Posterior vena cava (tissue), 2 donors: Measurements from ENCODE around the gene PDCD11. TPM values are rescaled to one million over a fixed set of nuclear protein-coding genes. Genes with fewer than 3 reads are reported as not detected.
A peak's percentile ranks its signal among the peaks of the same experiment; 100 is the strongest.
"Not testable (repeated sequence)": the region's sequence is repeated elsewhere in the genome, so short reads cannot be mapped to it uniquely, and the experiment has no call there.

ENCODE experiments used
- DNase-seq: peaks from one replicate; pipeline ENCODE4 v3.0.0-alpha.2; 2020; ENCODE audit warnings: low spot score
- intact Hi-C, 2 donors: fragments of 100-400 bp; cut with DNase I; formaldehyde crosslinking; loops; one replicate each; pipeline versions ENCODE4 v1.14.1 to v1.14.2; 2022 to 2023
- total RNA-seq, 2 donors: library from RNA; stranded (reverse); fragmentation: NEBNext Ultra II Directional; extraction: Animal tissue kit (Norgen Biotek cat#: 25700); gene quantifications; one replicate each; pipeline ENCODE4 v1.2.1, GENCODE V29; 2021
- donor health status: DM: yes; HTN: yes; CAD: no.
- donor health status: DM: yes; HTN: yes; CAD: no.

Gene PDCD11
- total RNA-seq, 2 donors from 2014 or later = 18.2 to 22.1 TPM

- intact Hi-C loops = no loop called here
- no peak for DNase-seq
Observed at GRCh38 chr10:103465411-103466179, 69.2 kb downstream of the PDCD11 start.

- intact Hi-C loops = no loop called here
Observed at GRCh38 chr10:103466734-103467133, 70.3 kb downstream of the PDCD11 start.

GRCh38 chr10:103467406-103467805 is 71.0 kb downstream of the PDCD11 start:
- no peak for DNase-seq
- intact Hi-C loops = no loop called here

More at GRCh38 chr10:103466734-103467133, 70.3 kb downstream of the PDCD11 start:
- DNase-seq = no peak

GRCh38 chr10:103469201-103469600 is 72.8 kb downstream of the PDCD11 start:
- DNase-seq = no peak
- intact Hi-C loops = no loop called here

- intact Hi-C loops = no loop called here
- peak; percentile 91 for DNase-seq
Observed at GRCh38 chr10:103470761-103471653, 74.6 kb downstream of the PDCD11 start.

GRCh38 chr10:103472005-103472404 is 75.6 kb downstream of the PDCD11 start:
- no peak for DNase-seq
- intact Hi-C loops = no loop called here

GRCh38 chr10:103473261-103473671 is 76.8 kb downstream of the PDCD11 start:
- no peak for DNase-seq
- intact Hi-C loops = no loop called here

GRCh38 chr10:103474077-103474476 is 77.7 kb downstream of the PDCD11 start:
- intact Hi-C loops = no loop called here
- DNase-seq = no peak

- DNase-seq = no peak
- intact Hi-C loops = no loop called here
Observed at GRCh38 chr10:103475437-103475836, 79.0 kb downstream of the PDCD11 start.

GRCh38 chr10:103476046-103476768 is 79.8 kb downstream of the PDCD11 start:
- intact Hi-C loops = no loop called here
- no peak for DNase-seq

GRCh38 chr10:103478671-103479070 is 82.2 kb downstream of the PDCD11 start:
- DNase-seq = no peak
- intact Hi-C loops = no loop called here

- intact Hi-C loops = no loop called here
Observed at GRCh38 chr10:103479135-103479534, 82.7 kb downstream of the PDCD11 start, which contains the start of gene CALHM3. CALHM3 (minus strand) TSS chr10:103479240; CDS start chr10:103479032, 208 bp downstream.

GRCh38 chr10:103480521-103480920 is 84.1 kb downstream of the PDCD11 start:
- intact Hi-C loops = no loop called here
- DNase-seq = no peak

More at GRCh38 chr10:103479135-103479534, 82.7 kb downstream of the PDCD11 start, which contains the start of gene CALHM3:
- no peak for DNase-seq

GRCh38 chr10:103481974-103482531 is 85.6 kb downstream of the PDCD11 start:
- DNase-seq = no peak
- intact Hi-C loops = no loop called here

GRCh38 chr10:103486635-103487409 is 90.4 kb downstream of the PDCD11 start:
- not testable (repeated sequence) for DNase-seq
- intact Hi-C loops = loop anchor here (2.0 to 5.0 kb wide), 2 partner anchors 70 kb away; no protein-coding TSS in a partner anchor

GRCh38 chr10:103487410-103487708 is 90.9 kb downstream of the PDCD11 start:
- intact Hi-C loops = loop anchor here (2.0 to 5.0 kb wide), 2 partner anchors 70 to 71 kb away; no protein-coding TSS in a partner anchor
- DNase-seq = no peak

GRCh38 chr10:103490986-103491314 is 94.5 kb downstream of the PDCD11 start:
- intact Hi-C loops = no loop called here
- DNase-seq = no peak

GRCh38 chr10:103491729-103492364 is 95.4 kb downstream of the PDCD11 start:
- intact Hi-C loops = no loop called here

More at GRCh38 chr10:103491729-103492364, 95.4 kb downstream of the PDCD11 start:
- no peak for DNase-seq
